Upper lobe of right lung (tissue), 1 donor: ENCODE measurements around the gene CD1D. TPM values are rescaled to one million over a fixed set of nuclear protein-coding genes. Genes with fewer than 3 reads are reported as not detected.
"Not testable (repeated sequence)": the region's sequence is repeated elsewhere in the genome, so short reads cannot be mapped to it uniquely, and the experiment has no call there.

Experiments used
- ATAC-seq: fragments of 200-7000 bp; cut with Tn5 transposase; one replicate; pipeline ENCODE4 v1.9.1; 2020; ENCODE audit warnings: mild to moderate bottlenecking, moderate library complexity
- DNase-seq: peaks from one replicate; pipeline ENCODE4 v3.0.0-alpha.2; 2020
- H3K27ac ChIP-seq: fragments of 200-600 bp; one replicate; pipeline ENCODE4 v1.8.0; 2022
- H3K27me3 ChIP-seq: fragments of 200-600 bp; one replicate; pipeline ENCODE4 v1.8.0; 2022; ENCODE audit warnings: mild to moderate bottlenecking
- H3K36me3 ChIP-seq: fragments of 200-600 bp; one replicate; pipeline ENCODE4 v1.8.0; 2022
- H3K4me1 ChIP-seq: fragments of 200-600 bp; one replicate; pipeline ENCODE4 v1.8.0; 2022
- H3K4me3 ChIP-seq: fragments of 200-600 bp; one replicate; pipeline ENCODE4 v1.8.0; 2022; ENCODE audit warnings: mild to moderate bottlenecking
- H3K9me3 ChIP-seq: fragments of 200-600 bp; one replicate; pipeline ENCODE4 v1.8.0; 2022
- intact Hi-C: fragments of 100-400 bp; cut with DNase I; formaldehyde crosslinking; loops from one replicate; pipeline ENCODE4 v1.11.0; 2022
- total RNA-seq: library from RNA; stranded (reverse); fragmentation: NEBNext Ultra II Directional; extraction: Animal tissue kit (Norgen Biotek cat#: 25700); gene quantifications from one replicate; pipeline ENCODE4 v1.2.1, GENCODE V29; 2021
- TF ChIP-seq, protein P1 (sequence below): fragments of 200-600 bp; IDR thresholded peaks from one replicate; pipeline ENCODE4 v1.8.0; 2022; ENCODE audit warnings: antibody characterized with exemption
- donor health status: DM: no; HTN: yes; CAD: no; lungs with severe emphysema.

The CD1D gene
- total RNA-seq, 1 donor from 2014 or later: 5.3 TPM

DNA sequence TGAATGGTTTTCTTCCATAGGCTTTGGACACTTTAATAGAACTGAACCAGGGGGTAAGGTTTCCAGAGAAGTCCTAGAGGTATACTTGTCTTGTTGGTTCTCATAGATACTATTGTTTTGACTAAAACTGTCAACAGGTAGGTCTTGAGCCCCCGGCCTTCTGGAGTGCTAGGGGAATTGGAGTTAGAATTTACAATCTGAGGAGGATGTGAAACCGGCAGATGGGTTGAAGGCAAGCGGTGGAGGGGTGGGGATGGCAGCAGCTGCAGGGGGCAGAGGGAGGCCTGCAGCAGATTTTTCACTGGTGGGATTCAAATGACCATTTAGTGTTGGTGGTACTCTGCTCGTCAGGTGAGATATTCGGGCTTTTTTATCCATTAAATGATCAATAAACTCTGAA, 4.3 kb upstream of the CD1D start:
- TF ChIP-seq, protein P1, sequence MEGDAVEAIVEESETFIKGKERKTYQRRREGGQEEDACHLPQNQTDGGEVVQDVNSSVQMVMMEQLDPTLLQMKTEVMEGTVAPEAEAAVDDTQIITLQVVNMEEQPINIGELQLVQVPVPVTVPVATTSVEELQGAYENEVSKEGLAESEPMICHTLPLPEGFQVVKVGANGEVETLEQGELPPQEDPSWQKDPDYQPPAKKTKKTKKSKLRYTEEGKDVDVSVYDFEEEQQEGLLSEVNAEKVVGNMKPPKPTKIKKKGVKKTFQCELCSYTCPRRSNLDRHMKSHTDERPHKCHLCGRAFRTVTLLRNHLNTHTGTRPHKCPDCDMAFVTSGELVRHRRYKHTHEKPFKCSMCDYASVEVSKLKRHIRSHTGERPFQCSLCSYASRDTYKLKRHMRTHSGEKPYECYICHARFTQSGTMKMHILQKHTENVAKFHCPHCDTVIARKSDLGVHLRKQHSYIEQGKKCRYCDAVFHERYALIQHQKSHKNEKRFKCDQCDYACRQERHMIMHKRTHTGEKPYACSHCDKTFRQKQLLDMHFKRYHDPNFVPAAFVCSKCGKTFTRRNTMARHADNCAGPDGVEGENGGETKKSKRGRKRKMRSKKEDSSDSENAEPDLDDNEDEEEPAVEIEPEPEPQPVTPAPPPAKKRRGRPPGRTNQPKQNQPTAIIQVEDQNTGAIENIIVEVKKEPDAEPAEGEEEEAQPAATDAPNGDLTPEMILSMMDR: no peak
- DNase-seq: no peak
- intact Hi-C loops: no loop called here
- H3K27ac ChIP-seq: no peak overlapping the region
- H3K9me3 ChIP-seq: no peaks in the 10 kb centered on the region
- ATAC-seq: no peak
- no peak overlapping the region for H3K4me3 ChIP-seq
- H3K4me1 ChIP-seq: peaks cover 15% of the 10 kb centered on the region
- H3K36me3 ChIP-seq: no peaks in the 10 kb centered on the region
- no peaks in the 10 kb centered on the region for H3K27me3 ChIP-seq

DNA sequence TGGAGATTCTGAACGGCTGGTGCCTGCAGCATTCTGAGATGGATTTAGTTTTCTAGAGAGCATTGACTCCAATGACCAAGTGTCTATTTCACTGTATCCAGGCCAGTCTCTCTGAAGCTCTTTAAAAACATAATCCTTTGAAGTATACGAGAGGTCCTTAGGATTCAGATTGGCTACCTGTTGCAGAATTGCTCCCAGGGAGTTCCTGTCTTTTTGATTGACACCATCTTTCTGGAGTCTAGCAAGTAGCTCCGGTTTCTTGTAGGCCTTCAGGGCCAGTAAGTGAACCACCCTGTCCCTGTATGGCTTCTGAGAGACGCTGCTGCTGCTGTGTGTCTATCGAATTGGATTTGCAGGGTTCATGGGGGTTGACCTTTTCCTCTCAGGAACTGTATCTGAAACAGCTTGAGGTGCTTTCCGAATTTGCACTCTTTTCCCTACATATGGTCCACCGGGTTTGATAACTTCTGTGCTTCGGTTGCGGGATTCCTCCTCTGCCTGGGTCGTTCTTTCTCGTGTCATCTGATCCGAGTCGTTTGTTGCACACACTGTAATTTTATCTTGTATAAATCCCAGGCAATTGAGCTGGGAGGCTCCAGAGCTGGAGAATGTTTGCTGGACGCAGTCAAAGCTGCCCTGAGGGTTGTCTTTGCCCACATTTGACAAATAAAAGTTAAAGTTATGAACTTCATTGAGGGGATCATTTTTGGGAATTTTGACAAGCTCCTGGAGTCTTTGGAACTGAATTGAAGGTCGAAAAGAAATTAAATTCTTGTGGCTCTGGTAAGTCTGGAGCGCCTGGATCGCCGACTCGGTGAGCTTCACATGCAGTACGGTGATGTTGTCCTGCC, 3.6 kb upstream of the CD1D start:
- H3K4me3 ChIP-seq: peak overlapping the region; percentile 45
- H3K27ac ChIP-seq, H3K27me3 ChIP-seq, H3K36me3 ChIP-seq, intact Hi-C loops, DNase-seq, ATAC-seq, H3K9me3 ChIP-seq: not testable (repeated sequence)
- peaks cover 17% of the 10 kb centered on the region for H3K4me1 ChIP-seq

DNA sequence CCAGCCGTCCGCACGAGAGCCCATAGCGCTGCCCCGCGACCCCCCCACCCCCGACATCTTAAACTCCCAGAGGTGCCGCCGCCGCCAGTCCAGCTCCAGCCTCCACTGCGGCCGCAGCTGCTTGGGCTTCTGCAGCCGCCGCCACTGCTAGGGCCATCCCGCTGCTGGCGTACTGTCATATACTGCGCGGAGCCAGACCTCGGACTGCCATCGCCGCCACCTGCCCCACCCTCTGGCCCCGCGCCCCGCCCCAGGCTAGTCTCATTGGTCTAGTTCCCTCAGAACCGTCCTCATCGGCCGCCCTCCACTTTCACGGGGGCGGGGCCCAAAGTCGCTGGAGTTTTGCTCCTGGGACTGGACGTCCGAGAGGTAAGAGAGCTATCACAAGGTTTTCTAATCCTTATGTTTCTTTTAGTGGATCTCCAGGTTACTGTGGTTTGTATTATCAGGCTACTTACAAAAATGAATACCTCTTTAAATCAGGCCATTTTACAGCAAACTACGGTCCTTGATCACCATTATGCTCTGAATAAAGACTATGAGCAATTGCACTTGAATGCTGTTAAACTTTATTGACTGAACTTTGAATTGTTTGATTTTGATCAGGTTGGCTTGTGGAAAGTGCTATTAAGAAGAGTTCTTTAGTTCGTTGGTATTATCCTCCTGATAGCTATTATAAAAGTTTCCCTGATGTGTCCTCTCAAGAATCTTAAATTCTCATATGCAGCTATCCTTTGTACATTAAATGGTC, 2.8 kb upstream of the CD1D start:
- Histone ChIP-seq H3K4me3 (peak overlapping the region; percentile 45), H3K36me3 (no peaks in the 10 kb centered on the region), H3K27ac (no peak overlapping the region), H3K4me1 (peaks cover 17% of the 10 kb centered on the region), H3K27me3 (peaks cover 8% of the 10 kb centered on the region), H3K9me3 (no peaks in the 10 kb centered on the region)
- DNase-seq: peak; percentile 97
- peak; percentile 97 for ATAC-seq
- intact Hi-C loops: no loop called here
- TF ChIP-seq, protein P1: no peak

DNA sequence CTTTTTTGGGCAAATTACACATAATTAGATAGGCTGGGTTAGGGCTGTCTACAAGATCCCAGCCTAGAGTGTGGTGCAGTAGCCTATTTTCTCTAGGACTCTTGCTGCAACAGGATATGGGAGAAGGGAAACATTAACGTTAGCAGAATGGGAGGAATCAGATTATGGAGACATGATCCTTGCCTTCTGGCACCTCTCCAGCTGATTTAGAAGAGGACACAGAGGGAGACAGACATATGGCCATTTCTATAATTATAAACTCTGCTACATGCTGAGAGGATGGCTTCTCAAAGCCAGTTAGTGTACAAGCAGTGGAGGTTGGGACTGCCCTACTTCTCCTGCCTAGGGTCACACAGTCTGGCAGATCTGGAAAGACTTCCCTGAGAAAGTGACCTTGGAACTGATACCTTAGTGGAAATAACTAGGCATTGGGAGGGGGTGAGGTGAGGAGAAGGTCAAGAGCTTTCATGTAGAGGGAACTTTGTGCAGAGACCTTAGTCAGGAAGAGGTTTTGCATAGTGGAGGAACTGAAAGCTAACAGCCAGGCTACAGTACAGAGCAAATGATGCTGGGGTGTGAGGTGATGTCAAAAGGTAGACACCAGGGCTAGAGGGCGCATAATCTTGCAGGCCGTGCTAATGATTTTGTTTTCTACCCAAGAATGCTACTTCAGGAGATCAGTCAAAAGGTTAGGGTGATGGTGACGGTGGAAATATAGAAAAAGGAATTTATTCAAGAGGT, 1.2 kb upstream of the CD1D start:
- H3K36me3 ChIP-seq: no peaks in the 10 kb centered on the region
- intact Hi-C loops: no loop called here

DNA sequence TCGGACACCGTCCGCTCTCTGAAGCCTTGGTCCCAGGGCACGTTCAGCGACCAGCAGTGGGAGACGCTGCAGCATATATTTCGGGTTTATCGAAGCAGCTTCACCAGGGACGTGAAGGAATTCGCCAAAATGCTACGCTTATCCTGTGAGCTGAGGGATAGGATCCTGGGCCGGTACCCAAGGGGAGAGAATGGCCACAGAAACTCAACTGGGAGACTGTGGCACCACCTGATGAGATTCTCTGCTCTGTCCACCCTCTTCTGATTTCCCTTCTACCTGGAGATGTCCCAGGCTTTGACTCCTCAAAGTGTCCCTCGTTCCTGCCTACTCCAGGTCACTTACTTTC, 855 bp downstream of the CD1D start:
- ATAC-seq (no peak), DNase-seq (no peak)
- Histone ChIP-seq H3K9me3 (no peaks in the 10 kb centered on the region), H3K4me3 (peak overlapping the region; percentile 56), H3K27ac (no peak overlapping the region), H3K4me1 (peaks cover 17% of the 10 kb centered on the region), H3K36me3 (no peaks in the 10 kb centered on the region), H3K27me3 (peaks cover 20% of the 10 kb centered on the region)
- intact Hi-C loops: no loop called here
- TF ChIP-seq, protein P1: no peak

More for the DNA sequence above, 1.2 kb upstream of the CD1D start:
- H3K4me1 ChIP-seq: peaks cover 17% of the 10 kb centered on the region
- ATAC-seq (no peak), DNase-seq (no peak)
- no peak overlapping the region for H3K4me3 ChIP-seq
- no peaks in the 10 kb centered on the region for H3K9me3 ChIP-seq
- TF ChIP-seq, protein P1: no peak
- H3K27me3 ChIP-seq: peaks cover 20% of the 10 kb centered on the region
- H3K27ac ChIP-seq: no peak overlapping the region
